GM18907 (cell line): ENCODE data around the gene RNH1.

Experiments used
- ATAC-seq: cut with Tn5 transposase; IDR thresholded peaks from one replicate; pipeline ENCODE4 v1.9.1; 2021; ENCODE audit warnings: mild to moderate bottlenecking, moderate library complexity; ENCODE audit not compliant: unreplicated experiment

The RNH1 gene

DNA sequence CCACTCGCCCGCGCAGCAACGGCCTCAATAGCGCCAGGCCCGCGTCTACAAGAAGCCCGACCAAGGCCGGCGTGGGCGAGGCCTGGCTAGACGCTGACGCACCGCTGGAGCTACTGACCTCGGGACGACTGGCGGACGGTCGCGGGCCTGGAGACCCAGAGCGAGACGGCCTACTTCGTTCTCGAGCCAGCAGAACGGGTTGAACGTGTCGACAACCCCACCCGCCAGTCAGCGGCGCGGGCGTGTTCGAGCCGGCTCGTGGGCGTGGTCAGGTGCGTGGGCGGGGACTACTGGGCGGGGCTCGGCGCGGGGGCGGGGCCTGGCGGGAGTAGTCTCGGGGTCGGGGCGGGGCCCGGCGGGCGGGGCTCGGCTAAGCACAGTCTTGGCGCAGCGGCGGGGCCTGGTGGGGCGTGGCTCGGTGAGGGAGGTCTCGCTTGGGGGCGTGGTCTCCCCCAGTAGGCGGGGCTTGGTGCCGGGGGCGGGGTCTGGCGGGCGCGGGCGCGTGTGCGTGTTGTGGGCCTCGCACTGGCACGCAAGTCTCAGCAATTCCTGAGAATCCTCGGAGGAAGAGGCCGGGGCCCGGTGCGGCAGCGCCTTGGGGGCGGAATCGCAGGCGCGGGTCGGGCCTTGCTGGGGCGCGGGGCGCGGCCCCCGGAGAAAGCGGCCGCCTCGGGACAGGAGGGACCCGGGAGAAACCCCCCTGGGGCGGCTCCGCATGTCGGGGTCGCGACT is at the start of gene RNH1:
TSS of gene RNH1 (minus strand) at position 248 of the 732 bp plus-strand sequence. CDS start 5,080 bp downstream, outside the sequence.
- peak; percentile 45 for ATAC-seq

DNA sequence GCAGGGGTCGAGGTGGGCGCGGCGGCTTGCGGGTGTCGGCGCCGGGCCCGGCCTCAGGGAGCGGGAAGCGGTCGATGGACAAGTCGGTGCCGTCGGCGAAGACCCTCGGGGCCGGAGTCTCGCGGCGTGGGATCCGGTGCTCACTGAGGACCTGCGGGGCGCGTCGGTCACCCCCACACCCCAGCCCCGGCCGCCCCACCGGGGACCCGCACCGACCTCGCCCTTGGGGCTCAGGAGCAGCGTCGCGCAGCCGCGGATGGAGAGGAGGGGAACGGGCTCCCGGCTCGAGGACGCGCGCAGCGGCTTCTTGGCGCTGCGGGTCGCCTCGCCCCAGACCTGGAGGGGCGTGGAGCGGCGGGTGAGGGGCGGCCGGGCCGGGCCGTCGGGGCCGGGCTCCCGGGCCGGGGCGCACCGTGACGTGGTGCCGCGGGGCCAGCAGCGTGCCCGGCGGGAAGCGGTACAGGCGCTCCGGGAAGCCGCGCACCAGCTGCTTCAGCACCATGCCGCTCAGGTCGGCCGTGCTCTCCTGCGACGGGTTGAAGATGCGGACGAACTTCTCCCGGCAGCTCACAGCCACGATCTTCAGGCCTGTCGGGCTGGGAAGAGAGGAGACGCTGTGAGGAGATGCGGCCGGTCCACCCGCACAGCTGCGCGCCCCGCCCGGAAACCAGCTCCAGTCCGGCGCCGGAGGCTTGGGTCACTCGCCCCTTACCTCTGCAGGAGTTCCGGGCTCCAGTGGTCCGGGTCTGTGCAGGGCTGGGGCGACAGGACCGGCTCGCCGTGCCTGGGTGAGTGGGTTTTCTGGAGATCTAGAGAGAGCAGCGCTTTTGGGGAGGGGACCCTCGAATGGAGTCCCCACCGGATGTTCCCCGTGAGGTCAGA is 49.0 kb upstream of the RNH1 start:
- ATAC-seq, result no peak

DNA sequence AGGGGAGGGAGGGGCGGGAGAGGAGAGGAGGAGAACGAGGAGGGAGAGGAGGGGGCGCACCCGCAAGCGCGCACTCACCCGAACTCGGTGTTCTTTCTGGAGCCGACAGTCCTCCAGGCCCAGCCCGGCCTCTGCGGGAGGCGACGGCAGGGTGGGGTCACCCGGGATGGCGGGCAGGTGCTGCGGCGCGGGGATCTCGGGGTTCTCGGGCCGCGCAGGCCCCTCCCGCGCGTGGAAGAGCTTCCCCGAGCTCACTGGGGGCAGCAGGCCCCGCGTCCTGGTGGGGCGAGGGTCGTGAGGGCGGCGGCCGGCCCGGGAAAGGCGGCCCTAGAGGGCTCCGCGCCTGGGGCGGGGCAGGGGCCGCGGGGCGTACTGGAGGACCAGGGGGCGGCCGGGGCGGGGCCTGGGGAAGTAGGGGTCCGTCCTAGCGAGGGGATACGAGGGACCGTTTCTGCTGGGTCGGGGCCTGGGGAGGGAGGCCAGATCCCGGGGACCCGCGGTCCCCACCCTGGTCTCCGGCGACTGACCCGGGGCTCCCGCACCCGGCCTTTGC is 48.3 kb upstream of the RNH1 start:
- no peak for ATAC-seq

DNA sequence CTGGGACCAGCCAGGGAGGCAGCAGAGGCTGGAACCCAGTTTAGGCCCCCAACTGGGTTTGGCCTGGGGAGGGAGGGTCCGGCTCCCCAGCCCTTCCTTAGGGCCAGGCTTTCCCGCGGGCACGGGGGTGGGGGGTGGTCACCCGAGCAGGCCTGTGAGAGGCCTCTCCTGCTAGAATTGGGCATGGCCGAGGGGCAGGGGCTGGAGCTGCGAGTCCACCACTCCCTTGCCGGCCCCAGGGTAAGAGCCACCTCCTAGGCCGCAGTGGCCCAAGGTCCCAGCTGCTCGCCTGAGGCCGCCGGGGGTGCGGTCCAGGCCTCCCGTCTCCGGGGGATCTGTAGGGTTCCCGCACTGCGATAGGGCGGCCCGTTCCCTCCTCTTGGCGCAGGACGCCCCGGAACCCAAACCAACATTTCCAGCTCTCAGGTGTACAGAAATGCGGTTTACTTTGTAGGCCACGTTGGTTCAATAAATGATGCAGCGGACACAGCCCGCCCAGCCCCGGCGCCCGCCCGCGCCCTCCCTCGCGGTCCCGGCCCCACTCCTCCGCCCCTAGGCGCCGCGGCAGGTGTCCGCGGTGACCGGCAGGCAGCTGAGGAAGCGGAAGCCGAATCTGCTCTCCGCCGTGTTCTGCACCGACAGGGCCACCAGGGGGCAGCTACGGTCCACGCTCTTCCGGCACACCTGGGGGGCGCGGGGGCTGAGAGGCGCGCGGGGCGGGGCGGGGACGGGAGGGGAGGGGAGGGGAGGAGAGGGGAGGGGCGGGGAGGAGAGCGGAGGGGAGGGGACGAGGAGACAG is 47.6 kb upstream of the RNH1 start:
- no peak for ATAC-seq

DNA sequence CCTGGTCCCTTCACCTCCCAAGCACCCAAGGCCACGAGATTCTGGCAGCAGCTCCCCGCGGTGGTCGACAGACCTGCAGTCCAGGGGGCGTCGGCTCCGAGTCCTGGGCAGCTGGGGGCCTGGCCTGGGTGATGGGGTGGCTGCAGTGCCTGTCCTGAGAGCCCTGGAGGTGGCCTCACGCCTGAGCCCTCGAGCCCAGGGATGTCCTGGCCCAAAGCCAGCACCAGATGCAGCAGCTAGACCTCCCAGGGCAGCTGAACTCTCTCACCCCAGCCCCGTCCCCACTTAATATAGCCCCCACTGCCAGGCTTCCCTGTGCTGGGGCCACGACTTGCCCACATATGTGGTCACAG is 46.9 kb upstream of the RNH1 start:
- no peak for ATAC-seq

DNA sequence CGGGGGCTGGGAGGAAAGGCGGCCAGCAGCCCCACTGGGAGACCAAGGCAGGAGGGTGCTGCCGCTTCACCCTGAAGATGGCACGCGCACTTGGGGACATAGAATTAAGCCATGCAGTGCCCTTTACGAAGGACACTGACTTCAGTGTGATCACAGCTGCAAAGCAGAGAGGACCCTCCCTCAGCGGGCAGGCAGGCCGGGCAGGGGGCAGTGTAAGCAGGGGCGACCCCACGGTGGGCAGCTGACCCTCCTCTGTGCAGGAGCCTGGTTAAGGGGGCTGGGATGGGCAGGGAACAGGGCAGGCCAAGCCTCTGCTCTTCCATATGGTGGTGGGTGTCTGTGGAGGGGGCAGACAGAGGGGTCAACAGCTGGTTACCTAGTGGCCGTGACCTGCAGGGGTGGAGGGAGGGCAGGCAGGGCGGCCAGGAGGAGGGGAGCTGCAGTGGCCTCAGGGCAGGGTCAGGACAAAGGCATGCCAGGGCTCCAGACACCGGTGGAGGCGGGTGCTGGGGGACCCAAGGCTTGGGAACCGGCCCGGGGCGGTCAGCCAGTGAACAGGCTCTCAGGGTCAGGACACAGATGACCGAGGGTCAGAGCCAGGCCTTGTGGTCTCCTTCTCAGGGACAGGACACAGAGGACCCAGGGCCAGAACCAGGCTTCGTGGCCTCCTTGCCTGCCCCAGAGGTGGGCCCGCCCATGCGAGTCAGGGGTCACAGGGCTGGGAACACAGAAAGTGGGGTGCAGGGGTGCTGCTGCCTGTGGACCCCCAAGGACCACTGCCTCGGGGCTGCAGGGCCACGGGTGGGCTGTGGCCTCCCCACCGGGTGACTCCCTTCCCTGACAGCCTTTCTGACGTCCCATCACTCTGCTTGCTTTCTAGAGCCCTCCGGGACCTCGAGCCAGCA is 46.3 kb upstream of the RNH1 start:
- no peak for ATAC-seq

DNA sequence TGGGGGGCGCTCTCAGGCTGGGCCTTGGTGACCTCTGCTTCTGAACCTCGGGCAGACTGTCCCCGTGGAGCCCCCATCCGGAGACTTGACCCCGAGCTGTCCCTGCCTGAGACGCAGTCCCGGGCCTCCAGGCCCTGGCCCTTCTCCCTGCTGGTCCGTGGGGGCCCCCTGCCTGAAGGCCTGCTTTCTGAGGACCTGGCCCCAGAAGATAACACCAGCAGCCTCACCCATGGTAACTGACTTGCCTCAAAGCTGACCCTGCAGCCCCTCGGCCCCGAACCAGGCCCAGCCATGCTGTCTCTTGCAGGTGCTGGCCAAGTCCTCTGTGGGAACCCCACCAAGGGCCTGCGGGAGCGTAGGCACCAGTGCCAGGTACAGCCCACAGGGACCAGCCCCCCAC is 44.6 kb upstream of the RNH1 start:
- no peak for ATAC-seq

DNA sequence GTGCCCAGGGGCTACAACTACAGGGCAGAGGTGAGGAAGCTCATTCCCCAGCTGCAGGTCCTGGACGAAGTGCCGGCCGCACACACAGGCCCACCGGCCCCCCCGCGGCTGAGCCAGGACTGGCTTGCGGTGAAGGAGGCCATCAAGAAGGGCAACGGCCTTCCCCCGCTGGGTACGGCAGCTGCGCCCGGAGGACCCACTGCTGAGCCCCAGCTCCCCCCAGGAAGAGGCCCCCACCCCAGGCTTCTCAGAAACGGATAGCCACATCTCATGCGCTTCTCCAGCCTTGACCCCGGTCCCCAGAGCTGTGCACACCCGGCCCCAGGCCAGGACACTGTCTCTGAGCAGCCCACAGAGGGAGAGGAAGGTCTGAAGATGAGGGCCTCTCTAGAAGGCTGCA is 44.1 kb upstream of the RNH1 start:
- ATAC-seq, result no peak

DNA sequence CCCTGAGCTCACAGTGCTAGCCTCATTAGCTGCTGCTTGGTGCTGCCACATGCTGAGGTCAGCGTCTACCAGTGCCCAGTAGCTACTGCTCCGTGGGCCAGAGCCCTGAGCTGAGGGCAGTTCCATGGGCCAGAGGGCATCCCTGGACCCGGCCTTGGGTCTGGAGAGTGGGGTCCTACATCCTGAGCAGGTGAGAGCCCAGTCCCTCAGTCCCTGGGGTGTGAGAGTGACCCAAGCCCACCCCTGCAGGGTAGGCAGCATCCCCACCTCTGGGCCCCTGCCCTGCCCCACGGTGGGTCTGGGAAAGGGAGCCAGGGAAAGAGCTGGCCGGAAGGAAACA is 43.7 kb upstream of the RNH1 start:
- ATAC-seq, result no peak

DNA sequence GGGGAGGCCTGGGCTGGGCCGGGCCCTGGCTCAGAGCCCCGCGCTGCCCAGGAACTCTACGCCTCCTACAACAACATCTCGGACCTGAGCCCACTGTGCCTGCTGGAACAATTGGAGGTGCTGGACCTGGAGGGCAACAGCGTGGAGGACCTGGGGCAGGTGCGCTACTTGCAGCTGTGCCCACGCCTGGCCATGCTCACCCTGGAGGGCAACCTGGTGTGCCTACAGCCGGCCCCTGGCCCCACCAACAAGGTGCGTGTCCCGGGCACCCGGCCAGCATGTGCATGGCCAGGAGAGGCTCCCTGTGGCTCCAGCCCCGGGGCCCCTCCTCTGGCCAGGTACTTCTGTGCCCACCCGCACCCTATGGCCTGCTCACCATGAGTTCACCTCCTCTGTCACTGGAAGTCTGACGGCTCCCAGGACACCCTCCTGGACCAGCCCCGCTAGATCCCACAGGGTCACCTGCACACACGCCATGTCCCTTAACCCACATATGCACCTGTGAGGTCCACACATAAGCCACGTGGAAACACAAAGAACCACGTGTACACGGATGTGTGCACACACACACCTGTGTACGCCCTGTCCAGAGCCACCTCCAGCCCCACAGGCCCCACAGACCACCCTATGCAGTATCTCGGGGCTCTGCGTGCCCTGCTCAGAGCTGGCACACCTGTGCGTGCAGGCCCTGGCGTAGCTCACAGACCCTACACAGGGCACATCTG is 43.1 kb upstream of the RNH1 start:
- no peak for ATAC-seq

DNA sequence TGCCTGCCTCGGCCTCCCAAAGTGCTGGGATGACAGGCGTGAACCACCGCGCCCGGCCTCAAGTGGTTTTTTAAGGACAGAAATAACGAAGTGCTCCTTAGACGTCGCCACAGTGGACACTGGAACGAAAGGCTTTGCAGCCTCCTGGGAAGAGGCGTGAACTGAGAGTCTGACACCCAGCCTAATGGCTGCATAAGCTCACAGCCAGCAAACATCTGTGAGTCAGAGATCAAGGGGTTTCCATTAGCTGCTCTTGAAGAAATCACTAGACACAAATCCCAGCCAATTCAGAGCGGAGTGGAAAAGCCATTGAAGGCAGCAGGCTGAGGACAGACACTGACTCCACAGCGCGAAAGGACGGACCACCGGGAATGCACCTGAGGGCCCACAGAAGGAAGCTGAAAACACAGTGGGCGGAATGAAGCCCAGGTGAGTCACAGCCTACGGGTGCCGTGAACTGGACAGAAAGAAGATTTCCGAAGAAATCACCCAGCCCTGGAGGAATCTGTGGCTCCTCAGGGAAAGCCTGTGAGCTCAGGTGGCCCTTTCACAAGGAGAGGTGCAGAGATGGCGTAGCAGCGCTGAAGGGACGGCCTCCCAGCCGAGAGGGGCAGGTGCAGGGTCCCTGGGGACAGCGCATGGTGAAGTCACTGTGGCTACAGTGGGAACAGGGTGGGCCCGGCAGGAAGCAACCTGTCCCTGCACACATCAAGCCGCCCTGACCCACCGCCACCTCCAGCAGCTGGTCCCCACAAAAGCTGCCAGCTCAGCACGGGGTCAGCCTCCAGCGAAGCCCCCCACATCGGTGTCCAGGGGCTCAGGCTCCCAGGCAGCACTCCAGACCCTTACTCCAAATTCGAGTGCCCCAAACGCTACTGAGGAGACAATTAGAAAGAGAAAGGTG is 41.9 kb upstream of the RNH1 start:
- ATAC-seq, result no peak

DNA sequence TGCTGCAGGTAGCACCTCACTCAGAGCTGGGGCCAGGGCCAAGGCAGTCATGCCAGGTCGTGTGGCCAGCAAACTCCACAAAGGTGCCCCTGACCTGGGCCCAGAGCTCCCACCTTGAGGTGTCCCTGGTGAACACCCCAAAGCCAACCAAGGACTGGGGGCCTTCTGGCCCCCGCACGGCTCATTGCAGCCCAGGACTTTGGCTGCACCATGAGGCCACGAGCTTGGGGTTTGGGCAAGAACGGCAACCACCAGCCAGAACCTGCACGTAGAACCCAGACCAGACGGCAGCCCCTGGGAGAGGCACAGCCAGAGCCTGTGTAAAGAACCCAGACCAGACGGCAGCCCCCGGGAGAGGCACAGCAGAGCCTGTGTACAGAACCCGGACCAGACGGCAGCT is 38.1 kb upstream of the RNH1 start:
- ATAC-seq, result no peak

DNA sequence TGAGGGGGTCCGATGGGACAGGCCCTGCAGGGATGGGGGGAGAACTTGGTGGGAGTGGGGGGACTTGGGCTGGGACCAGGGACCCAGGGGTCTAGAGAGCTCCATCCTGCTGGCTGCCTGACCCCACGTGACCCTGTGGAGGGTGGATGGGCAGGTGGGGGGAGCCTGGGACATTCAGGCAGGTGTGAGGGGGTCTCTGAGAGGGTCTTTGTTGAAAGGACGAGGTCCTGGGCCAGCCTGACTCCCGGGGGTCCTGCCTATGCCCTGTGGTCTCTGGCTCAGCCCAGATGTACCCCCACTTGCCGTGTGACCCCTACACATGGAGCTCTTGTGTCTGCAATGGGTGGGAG is 37.8 kb upstream of the RNH1 start:
- no peak for ATAC-seq

DNA sequence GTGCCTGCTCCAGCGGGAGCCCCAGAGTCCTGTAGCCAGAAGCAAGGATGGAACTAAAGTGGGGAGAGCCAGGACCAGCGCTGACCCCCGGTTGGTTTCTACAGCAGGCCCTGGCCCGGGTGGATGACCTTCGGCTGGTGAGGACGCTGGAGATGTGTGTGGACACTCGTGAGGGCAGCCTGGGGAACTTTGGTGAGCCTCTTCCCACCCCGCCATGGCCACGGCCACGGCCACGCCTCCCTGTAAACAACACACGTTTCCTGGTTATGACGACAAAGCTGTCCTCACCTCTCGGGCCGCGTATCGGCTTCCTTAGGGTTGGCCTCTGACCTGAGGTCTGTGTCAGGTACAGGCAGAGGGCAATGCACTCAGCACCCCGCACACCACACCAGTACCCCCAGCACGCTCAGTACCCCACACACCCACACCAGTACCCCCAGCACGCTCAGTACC is 34.4 kb upstream of the RNH1 start:
- ATAC-seq, result no peak

DNA sequence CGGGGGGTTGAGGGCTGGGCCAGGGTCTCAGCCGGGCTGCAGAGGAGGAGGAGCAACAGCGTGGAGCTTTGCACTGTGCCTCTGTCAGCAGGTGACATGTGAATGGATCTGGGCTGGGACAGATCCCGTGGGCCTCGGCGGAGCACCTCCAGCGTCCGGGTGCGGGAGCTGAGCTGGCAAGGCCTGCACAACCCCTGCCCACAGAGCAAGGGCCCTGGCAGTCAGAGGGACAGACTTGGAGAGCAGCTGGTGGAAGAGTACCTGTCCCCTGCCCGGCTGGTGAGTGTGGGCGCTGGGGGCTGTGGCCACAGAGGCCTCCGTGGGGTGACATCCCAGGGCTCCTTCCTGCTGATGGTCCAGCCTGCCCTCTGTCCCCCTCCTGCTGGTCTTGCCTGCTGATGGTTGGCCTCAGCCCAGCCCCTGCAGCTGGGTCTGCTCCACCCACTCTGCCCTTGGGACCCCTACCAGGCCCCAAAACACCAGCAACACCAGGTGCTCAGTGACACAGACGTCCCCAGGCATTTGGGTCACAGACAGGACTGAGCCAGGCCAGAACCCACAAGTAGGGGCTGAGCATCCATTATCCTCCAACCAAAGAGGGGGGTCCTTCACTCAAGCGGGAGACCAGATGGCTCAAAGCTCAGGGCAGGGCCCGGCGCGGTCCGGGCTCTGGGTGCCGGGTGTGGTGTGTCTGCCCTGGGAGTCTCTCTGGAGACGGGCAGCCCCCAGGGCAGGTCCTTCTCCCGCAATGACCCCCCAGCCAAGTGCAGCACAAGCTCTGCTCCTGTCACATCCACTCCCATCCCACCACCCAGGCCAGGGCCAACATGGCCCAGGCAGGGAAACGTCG is 33.8 kb upstream of the RNH1 start:
- no peak for ATAC-seq

DNA sequence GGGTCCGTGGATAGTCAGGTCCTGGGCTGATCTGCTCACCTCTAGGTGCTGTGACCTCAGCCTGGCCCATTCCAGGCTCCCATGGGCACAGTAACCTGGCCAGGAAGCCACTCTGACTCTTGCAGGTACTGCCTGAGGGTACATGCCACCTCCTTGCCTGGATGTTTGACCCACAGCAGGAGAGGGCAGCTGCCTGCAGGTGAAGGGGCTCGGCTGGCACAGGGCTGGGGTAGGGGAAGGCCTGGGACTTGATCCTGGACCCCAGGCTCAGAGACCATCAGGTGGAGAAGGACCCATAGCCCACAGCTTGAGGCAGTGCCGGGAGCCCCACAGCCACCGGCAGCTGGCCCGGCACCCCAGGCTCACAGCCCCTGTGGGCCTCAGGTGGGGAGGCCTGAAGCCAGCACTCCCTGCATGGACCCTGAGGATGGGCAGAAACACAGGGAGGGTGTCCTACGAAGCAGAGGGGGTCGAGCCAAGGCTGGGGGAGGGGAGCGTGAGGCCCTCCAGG is 33.0 kb upstream of the RNH1 start:
- no peak for ATAC-seq

DNA sequence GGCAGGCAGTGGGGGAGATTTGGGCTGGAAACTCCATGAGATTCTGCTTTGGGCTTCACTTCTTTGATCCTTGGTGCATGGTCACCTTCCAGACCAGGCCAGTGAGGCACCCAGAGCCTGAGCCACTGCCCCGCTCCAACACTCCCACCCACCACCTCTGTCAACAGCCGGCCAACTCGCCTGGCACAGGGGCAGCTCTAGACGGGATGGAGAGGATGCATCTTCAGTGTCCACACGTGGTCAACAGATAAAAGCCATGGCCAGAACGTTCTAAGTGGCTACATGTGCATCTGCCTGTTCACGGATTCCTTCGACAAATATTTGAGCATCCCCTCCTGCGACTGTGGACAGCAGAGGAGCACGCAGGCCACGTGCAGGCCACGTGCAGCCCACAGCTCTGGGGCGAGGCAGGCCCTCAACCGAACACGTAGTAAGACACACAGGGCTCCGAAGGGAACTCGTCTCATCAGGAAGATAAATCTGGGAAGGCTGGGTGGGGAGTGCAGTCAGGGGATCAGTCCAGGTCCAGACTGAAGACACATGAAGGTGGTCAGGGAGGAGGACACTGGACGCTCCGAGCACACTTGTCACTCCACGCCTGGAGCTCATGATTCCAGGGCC is 31.5 kb upstream of the RNH1 start:
- no peak for ATAC-seq
